WTC11 (cell line): ENCODE results near the gene SIGLEC12.

Experiments
- CTCF ChIP-seq: fragments of 200-600 bp; IDR thresholded peaks from 2 replicates; pipeline ENCODE4 v1.8.0; 2022; ENCODE audit warnings: antibody characterized with exemption
- NR3C1 ChIP-seq: sonication (generic); formaldehyde crosslinking; conservative IDR thresholded peaks from 2 replicates; pipeline ENCODE4 v1.8.1; 2023; ENCODE audit warnings: low read depth, mild to moderate bottlenecking, missing genetic modification reagents

- no peak for TF ChIP-seq NR3C1 (CRISPR knock-in tag)
- no peak for TF ChIP-seq CTCF
These were observed 19.1 kb upstream of the SIGLEC12 start for GRCh38 chr19:51520728-51521127.
